ENCODE measurements around the gene GUCY2F.

Gene GUCY2F

DNA sequence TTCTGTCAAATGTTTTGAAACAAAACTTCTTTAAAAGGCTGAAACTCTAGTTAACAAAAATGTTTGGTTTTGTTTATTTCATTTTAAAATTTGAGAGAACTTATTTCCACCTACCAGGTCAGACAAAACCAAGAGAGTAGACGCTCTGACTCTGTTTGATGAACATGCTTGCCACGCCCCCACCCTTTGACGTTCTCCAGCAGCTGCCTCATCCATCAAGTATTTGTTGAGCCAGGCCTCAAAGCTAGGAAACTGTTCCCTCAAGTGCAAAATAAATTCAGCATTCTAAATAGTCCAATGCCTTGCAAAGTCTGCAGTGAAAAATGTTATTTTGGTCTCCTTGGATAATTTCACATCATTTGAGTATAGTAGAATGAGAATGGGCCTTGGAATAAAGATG, 121.6 kb downstream of the GUCY2F start:
- Histone ChIP-seq H3K27ac (ENCODE audit: low read depth, low read length) (no peak overlapping the region), H3F3A (ENCODE audit: insufficient read depth) (no peaks in the 10 kb centered on the region), H3K9ac (ENCODE audit: low read length) (no peak overlapping the region), H3K36me3 (ENCODE audit: low read length) (no peaks in the 10 kb centered on the region), H4K20me1 (ENCODE audit: low read depth, low read length) (no peaks in the 10 kb centered on the region), H3K4me3 (ENCODE audit: insufficient read depth, low read length, poor library complexity, severe bottlenecking) (no peak overlapping the region), H3K4me2 (ENCODE audit: low read depth, low read length, poor library complexity, severe bottlenecking) (no peak overlapping the region), H2AFZ (ENCODE audit: low read depth, low read length, severe bottlenecking) (no peak overlapping the region), H3K27me3 (ENCODE audit: low read length) (no peaks in the 10 kb centered on the region), H3K9me2 (replicated peaks; ENCODE audit: insufficient read depth, low read length) (no peaks in the 10 kb centered on the region), H3K9me3 (ENCODE audit: insufficient read depth, low read length) (no peaks in the 10 kb centered on the region), H3K79me2 (ENCODE audit: insufficient read depth, low read length) (no peaks in the 10 kb centered on the region)
- TF ChIP-seq, protein P1, sequence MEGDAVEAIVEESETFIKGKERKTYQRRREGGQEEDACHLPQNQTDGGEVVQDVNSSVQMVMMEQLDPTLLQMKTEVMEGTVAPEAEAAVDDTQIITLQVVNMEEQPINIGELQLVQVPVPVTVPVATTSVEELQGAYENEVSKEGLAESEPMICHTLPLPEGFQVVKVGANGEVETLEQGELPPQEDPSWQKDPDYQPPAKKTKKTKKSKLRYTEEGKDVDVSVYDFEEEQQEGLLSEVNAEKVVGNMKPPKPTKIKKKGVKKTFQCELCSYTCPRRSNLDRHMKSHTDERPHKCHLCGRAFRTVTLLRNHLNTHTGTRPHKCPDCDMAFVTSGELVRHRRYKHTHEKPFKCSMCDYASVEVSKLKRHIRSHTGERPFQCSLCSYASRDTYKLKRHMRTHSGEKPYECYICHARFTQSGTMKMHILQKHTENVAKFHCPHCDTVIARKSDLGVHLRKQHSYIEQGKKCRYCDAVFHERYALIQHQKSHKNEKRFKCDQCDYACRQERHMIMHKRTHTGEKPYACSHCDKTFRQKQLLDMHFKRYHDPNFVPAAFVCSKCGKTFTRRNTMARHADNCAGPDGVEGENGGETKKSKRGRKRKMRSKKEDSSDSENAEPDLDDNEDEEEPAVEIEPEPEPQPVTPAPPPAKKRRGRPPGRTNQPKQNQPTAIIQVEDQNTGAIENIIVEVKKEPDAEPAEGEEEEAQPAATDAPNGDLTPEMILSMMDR (IDR thresholded peaks at IDR 0.05; ENCODE audit: insufficient read depth, low read length, poor library complexity, severe bottlenecking): no peak
- TF ChIP-seq EZH2phosphoT487 (conservative IDR thresholded peaks at IDR 0.05; ENCODE audit: low read length): no peak

DNA sequence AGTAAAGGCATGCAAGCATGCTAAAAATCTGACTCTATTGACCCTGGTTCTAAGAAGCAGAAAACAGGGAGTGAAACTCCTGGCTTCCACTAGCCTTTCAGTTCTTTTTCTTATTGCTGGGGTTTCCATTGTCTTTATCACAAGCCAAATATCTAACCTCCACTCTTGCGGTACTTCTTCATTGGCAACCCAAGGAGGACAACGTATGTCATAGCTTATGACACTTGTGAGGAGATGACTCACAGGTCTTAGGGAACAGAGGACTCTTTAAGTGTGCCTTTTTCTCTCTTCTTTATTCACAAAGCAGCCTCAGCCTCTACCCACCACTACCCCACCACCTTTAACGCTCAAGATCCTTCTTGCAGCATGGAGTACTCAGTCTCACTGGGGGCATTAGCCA, 124.2 kb downstream of the GUCY2F start:
- Histone ChIP-seq H3K27ac (ENCODE audit: low read depth, low read length) (no peak overlapping the region), H3K27me3 (ENCODE audit: low read length) (no peaks in the 10 kb centered on the region), H3F3A (ENCODE audit: insufficient read depth) (no peaks in the 10 kb centered on the region), H3K79me2 (ENCODE audit: insufficient read depth, low read length) (no peaks in the 10 kb centered on the region), H3K36me3 (ENCODE audit: low read length) (no peaks in the 10 kb centered on the region), H3K9me2 (replicated peaks; ENCODE audit: insufficient read depth, low read length) (no peaks in the 10 kb centered on the region), H3K4me3 (ENCODE audit: insufficient read depth, low read length, poor library complexity, severe bottlenecking) (no peak overlapping the region), H3K9me3 (ENCODE audit: insufficient read depth, low read length) (no peaks in the 10 kb centered on the region), H3K9ac (ENCODE audit: low read length) (no peak overlapping the region), H2AFZ (ENCODE audit: low read depth, low read length, severe bottlenecking) (no peak overlapping the region), H3K4me2 (ENCODE audit: low read depth, low read length, poor library complexity, severe bottlenecking) (no peak overlapping the region), H4K20me1 (ENCODE audit: low read depth, low read length) (no peaks in the 10 kb centered on the region)
- no peak for TF ChIP-seq EZH2phosphoT487 (conservative IDR thresholded peaks at IDR 0.05; ENCODE audit: low read length)
- TF ChIP-seq, protein P1 (IDR thresholded peaks at IDR 0.05; ENCODE audit: insufficient read depth, low read length, poor library complexity, severe bottlenecking): no peak

DNA sequence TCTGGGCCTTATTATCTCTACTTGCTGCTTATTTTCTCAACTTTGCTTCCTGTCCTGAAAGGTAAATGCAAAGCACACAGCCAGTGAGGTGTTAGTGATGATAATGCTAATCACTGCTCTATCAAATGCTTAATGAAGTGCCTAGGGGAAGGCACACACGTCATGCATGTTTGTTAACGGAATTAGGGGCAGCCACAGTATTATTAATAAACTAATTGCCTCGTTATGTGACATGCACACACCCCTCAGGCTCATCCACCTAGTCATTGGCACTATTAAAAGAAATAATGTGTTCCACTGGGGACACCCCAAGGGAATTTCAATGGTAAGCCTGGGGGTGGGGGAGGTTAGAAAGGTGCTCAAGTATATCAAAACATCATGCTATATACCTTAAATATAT, 125.2 kb downstream of the GUCY2F start:
- Histone ChIP-seq H3K27me3 (ENCODE audit: low read length) (no peaks in the 10 kb centered on the region), H3K27ac (ENCODE audit: low read depth, low read length) (no peak overlapping the region), H3K9me3 (ENCODE audit: insufficient read depth, low read length) (no peaks in the 10 kb centered on the region), H3K36me3 (ENCODE audit: low read length) (no peaks in the 10 kb centered on the region), H3K79me2 (ENCODE audit: insufficient read depth, low read length) (no peaks in the 10 kb centered on the region), H3K4me3 (ENCODE audit: insufficient read depth, low read length, poor library complexity, severe bottlenecking) (no peak overlapping the region), H4K20me1 (ENCODE audit: low read depth, low read length) (no peaks in the 10 kb centered on the region), H3K9me2 (replicated peaks; ENCODE audit: insufficient read depth, low read length) (no peaks in the 10 kb centered on the region), H3F3A (ENCODE audit: insufficient read depth) (no peaks in the 10 kb centered on the region), H3K9ac (ENCODE audit: low read length) (no peak overlapping the region), H3K4me2 (ENCODE audit: low read depth, low read length, poor library complexity, severe bottlenecking) (no peak overlapping the region), H2AFZ (ENCODE audit: low read depth, low read length, severe bottlenecking) (no peak overlapping the region)
- TF ChIP-seq, protein P1 (IDR thresholded peaks at IDR 0.05; ENCODE audit: insufficient read depth, low read length, poor library complexity, severe bottlenecking): no peak
- no peak for TF ChIP-seq EZH2phosphoT487 (conservative IDR thresholded peaks at IDR 0.05; ENCODE audit: low read length)
